GM03348 (cell line): ENCODE data around the gene AGBL4.
"Not testable (repeated sequence)": the region's sequence is repeated elsewhere in the genome, so short reads cannot be mapped to it uniquely, and the experiment has no call there.

Experiments
- DNase-seq: peaks from one replicate; pipeline ENCODE4 v3.0.0; 2012; ENCODE audit warnings: low spot score

Gene AGBL4

DNA sequence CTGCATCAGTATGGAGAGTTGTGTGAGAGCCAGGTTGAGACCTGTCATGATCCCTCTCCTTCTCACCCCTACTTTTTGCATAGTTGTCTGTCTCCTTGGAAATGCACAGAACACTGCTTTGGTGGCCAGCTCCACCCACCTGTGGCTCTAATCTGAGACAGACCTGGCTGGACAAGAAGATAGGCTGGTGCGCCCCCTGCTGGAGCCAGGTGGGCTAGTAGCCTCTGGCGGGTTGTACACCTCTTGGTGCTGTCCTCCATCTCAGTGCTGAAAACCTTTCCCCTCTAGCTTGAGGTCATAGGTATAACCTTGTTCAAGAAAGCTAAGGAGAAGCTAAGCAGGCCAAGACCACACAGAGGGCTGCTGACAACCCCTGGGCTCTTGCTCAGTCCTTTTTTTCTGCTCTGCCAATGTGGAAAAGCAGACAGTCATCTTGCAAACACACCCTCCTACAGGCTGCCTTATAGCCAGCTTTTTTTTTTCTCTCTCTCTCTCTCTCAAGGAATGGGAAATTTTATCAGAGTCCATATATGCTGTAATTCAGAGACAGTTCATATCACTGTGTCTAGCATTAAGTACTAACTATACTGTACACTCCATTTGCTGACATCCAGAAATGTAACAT, 1492.9 kb downstream of the AGBL4 start:
- peak; percentile 32 for DNase-seq

DNA sequence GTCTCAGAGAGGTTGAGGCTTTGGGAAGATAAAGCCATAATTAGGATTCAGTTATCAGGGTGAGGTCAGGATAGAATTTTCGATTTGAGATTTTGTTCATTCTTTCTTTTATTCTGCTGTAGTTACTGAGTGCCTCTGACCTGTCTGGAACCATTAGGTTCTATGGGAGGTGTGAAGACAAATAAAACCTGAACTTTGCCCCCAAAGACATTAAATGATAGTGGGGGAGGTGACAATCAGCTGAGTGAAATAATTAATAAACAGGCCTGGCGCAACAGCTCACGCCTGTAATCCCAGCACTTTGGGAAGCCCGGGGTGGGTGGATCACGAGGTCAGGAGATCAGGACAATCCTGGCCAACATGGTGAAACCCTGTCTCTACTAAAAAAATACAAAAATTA, 1496.7 kb downstream of the AGBL4 start:
- no peak for DNase-seq

DNA sequence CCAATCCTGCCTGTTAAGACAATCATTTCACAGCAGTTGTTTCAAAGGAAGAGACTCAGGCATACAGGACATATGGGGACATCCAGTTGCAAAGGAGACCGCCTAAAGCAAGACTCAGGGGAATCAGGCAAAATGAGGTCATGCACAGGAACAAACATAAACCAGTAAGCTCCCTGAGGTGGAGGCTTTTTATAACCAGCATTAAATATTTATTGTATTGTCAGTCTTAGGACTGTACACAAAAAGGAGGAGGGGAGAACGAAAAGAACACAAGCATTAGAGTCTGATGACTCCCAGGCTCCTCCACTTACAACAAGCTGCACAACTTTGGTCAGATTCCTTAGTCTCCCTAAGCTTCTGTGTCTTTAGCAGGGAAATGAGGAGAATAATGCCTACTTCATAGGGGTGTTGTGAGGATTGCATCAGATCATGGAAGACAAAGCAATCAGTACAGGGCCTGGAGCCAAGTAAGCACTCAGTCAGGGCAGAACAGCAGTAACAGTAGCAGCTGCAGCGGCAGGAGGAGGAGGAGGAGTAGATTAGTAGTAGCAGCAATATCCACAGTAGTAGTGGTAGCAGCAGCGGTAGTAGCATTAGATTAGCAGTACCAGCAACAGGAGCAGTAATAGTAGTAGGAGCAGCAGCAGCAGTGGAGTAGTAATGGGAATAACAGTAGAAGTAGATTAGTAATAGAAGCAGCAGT, 1497.6 kb downstream of the AGBL4 start:
- peak; percentile 27 for DNase-seq

DNA sequence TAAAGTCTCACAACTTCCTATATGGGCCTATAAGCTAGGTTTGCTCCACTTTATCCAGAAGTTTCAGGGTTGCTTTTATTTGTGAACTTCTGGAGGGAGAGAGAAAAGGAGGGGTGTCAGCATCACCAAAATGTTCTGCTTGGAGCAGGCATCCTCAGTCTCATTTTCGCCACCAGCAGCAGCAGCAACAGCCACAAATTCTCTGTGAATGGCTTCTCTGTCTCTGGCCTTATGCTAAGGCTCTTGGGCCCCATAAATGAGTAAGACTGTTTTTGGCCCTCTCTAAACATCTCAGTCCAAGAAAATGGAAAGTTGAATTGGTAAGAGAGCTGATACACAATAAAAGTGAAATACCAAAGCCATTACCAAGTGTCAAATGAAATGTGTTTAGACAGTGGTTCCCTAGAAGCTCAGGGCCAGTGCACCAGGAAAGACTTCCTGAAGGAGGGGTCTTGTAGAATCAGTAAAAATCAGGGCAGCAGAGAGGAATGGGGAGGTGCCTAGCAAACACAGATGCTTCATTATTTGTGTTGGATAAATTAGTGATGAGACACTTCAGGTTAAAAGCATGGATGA, 1498.8 kb downstream of the AGBL4 start:
- no peak for DNase-seq

DNA sequence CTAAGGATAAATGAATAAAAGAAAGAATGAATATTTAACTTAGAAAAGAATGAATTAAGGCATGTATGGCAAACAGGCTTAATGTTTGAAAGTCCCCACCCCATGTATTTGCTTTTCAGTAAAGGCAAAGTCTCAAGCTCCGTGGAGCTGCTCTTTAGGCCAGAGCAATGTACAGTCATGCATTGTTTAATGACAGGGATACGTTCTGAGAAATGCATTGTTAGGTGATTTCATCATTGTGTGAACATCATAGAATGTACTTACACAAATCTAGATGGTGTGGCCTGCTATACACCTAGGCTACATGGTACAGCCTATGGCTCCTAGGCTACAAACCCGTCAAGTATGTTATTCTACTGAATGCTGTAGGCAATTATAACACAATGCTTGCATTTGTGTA, 1500.2 kb downstream of the AGBL4 start:
- no peak for DNase-seq

DNA sequence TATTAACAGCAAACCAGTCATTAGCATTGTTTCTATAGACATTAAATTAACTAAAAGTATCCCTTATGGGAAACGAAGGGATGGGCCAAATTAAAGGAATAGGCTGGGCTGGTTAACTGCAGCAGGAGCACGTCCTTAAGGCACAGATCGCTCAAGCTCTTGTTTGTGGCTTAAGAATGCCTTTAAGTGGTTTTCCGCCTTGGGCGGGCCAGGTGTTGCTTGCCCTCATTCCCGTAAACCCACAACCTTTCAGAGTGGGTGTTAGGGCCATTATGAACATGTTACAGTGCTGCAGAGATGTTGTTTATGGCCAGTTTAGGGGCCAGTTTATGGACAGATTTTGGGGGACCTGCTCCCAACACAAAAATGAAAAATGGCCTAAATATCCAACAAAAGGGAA, 1503.9 kb downstream of the AGBL4 start:
- DNase-seq = not testable (repeated sequence)

DNA sequence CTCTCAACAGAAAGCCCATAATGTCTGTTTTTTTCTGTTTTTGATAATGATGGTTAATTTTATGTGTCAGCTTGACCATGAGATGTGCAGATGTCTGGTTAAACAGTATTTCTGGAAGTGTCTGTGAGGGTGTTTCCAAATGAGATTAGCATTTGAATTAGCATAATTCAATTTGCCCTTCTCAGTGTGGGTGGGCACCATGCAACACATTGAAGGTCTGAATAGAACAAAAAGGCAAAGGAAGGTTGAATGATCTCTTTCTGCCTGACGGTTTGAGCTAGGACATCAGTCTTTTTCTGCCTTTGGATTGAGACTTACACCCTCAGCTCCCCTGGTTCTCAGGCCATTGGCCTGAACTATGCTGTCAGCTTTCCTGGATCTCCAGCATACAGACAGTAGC, 1516.9 kb downstream of the AGBL4 start:
- DNase-seq = no peak

DNA sequence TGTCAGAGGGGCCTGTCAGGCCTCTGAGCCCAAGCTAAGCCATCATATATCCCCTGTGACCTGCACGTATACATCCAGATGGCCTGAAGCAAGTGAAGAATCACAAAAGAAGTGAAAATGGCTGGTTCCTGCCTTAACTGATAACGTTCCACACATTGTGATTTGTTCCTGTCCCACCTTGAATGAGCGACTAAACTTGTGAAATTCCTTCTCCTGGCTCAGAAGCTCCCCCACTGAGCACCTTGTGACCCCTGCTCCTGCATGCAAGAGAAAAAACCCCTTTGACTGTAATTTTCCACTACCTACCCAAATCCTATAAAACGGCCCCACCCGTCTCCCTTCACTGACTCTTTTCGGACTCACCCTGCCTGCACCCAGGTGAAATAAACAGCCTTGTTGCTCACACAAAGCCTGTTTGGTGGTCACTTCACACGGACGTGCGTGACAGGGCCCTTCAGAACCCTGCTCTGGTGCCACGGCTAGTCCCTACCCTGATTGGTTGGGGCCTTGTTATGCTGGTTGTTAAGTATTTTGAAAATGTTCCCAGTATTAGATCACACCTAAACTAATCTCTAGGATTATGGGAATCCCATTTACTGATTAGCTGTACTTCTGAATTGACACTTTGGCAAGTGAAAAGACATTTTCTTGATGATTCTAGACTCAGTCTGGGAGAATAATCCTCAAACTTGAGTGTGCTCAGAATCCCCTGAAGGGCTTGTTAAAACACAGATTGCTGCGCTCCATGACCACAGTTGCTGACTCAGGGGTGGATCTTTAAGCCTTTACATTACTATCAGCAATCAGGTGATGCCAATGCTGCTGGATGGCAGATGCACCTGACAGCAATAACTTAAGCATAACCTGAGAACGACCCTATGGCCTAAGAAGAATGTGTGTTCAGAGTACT, 1523.0 kb downstream of the AGBL4 start:
- DNase-seq = no peak

DNA sequence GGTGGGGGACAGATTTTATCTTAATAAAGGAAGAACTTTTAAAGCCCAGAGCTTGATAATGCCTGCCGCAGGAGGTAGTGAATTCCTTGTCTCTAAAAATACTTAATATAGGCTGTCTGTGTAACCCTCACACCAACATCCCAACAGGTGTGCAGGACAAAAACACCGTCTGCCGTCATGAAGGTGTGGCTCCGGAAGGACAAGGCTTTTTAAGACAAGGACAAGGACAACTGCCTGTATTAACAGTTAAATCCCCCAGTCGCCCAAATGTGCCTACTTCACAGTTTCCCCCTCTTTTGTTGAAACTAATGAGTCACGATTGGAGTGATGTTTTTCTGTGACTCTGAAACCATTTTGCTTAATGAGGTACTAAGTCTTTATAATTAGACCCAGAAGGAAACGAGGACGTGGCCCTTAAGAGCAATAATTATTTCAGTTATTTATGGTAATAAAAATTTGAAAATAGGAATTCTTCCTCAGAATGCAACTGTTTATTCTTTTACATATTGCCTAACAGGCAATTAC, 1524.5 kb downstream of the AGBL4 start:
- no peak for DNase-seq

DNA sequence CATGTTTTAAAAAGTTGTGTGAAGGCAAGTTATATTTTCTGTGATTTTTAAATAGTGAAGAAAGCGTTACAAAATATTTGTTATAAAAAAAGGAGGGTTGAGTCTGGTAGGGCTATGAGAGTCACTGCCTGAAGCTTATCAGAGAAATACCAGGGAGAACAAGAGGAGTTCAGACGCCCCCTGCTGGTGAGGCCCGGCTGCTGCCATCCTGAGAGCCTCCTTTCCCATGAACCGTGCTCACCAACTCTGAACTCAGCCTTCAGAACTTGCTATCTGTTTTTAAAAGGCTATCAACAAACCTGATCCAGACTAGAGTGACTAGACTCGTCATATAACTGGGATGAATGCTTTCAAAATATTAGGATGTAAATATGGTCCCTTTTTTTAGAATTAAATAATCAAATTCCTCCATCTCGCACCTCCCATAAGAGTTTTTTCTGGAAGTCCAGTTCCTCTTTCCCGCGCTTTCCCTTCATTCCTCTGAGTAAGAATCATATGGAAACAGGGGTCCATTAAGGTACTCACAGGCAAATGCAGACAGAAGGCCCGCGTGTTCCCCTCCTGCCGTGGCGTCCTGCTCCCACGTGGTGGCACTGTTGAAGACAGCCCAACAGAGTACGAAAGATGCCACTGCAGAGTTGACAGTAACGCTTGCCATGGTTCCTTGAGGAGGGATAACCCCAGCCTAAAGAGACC, 1525.5 kb downstream of the AGBL4 start:
- peak; percentile 81 for DNase-seq

DNA sequence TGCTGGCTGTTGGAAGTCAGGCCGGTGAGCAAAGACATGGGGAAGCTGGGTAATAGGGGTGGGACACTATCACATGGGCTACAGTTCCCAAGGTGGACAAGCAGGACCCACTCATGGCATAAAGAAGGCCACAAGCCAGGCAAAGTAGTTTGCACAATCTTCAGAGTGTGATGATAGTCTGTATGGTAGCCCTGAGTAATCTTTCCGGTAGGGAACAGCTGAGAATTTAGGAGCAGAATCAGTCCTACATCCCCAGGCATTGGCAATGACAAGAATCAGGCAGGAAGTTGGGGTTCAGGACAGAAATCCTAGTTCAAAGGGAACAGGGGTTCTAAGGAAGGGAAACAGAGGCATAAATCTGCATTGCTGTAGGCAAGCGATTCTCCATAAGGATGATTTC, 1527.8 kb downstream of the AGBL4 start:
- DNase-seq = no peak

DNA sequence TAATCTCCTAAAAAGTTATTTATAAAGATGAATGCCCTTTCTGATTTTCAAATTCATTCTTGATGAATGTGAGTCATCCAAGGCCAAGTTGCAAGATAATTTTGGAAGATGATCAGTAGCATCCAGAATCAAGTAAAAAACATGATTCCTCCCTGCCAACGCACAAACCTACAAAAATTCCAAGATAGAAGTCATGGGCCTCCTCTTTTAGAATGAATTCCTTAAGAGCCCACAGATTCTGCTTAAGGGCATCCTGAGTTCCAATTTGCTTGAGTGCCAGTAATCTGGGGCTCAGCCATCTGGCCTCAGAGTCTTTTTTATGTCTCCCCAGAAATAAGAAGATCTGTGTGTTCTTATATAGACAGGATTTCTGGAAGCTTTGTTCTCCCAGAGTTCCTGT, 1528.6 kb downstream of the AGBL4 start:
- no peak for DNase-seq

DNA sequence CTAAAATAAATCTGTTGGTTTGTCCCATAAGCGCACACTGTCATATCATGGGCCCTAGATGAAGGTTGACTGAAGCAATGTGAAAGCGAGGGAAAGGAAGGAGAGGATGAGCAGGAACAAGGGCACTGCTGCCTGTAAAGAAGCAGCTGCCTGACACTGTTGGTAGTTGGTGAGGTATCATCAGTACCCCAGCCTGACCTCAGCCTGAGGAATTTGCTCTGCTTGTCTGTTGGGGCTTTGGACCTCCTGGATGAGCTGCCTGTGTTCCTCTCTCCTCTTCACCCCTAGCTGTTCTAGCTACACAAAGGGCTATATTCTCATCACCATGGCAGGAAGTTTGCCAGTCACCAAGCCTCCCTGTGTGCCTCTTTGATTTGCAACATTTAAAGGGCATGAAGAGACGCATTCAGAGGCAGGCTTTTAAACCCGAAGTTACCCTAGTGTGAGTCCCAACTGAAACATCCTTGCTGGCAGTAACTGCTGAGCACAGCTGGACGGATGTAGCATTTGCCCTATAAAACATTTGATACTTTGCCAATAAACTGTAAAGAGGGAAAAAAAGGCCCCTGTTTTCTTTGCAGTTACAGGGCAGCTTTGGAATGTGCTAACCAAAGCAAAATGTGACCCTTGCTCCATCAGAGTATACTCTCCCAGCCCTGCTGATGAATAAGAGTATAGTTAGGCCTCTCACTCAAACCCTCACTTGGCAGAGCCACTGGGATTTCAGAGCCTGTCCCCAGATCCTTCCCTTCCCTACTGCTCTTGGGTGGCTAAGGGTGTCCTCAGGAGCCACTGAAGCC, 1529.6 kb downstream of the AGBL4 start:
- peak; percentile 41 for DNase-seq

DNA sequence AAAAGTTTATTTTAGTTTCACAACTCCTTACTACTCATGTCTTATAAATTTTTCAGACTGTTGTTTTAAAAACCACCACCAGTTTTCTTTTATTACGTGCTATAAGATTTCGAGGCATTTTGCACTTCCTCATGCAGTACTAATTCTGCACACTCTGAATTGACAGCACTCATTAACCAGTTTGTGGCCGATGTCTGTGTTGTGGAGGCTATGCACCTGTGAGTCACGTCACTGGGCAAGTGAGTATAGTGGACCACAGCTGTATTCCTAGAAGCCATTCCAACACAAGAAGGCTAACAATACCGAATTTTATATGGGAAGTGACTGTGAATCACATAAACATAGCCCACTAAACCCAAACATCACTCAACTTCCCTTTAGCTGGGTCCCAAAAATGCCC, 1530.7 kb downstream of the AGBL4 start:
- DNase-seq = no peak

DNA sequence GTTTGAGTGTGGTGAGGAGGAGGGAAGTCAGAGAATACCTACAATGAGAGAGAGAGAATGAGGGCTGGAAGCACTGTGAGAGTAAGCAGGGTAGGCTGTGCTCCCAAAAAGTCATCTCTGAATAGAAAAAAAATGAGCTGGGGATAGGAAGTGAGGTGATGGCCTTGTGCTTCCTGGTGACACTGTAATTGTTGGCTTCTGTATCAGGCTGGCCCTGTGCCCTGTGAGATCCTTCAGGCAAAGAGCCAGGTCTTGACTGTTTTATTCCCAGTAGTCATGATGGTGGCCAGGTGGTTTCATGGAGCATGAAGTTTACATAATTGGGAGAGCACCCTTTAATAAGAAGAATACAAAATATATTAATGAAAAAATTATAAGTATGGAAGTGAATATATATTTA, 1531.4 kb downstream of the AGBL4 start:
- DNase-seq = no peak

DNA sequence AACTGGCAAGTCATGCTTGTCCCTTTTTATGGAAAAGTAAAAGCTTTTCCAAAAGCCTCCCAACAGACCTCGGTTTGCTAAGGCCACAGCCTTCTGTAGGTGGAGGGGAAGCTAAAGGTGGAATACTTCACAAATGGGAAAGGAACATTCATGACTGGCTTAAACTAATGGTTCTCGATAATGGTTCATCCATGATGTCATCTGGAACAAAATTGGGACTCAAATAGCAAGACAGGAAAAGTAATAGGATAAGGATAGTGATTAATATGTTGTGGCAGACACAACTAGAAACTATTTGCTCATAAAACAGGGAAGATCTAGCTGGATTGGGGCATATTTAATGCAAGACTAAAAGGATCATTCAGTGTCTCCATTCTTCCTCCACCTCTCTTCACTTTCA, 1535.0 kb downstream of the AGBL4 start:
- DNase-seq = no peak
